ENCODE measurements around the gene SUGCT. TPM values are rescaled to one million over a fixed set of nuclear protein-coding genes. Genes with fewer than 3 reads are reported as not detected.
"Not testable (repeated sequence)": the region's sequence is repeated elsewhere in the genome, so short reads cannot be mapped to it uniquely, and the experiment has no call there.

The SUGCT gene
- total RNA-seq, 3 donors from 2014 or later (not counting 1 experiment from before 2014, with no cell fraction given), result 0.40 to 0.59 TPM; not detected in 1

- H3K4me1 Mint-ChIP-seq, result peaks cover 6 to 13% of the 10 kb centered on the region in 2 donors
- TF ChIP-seq, protein P1, sequence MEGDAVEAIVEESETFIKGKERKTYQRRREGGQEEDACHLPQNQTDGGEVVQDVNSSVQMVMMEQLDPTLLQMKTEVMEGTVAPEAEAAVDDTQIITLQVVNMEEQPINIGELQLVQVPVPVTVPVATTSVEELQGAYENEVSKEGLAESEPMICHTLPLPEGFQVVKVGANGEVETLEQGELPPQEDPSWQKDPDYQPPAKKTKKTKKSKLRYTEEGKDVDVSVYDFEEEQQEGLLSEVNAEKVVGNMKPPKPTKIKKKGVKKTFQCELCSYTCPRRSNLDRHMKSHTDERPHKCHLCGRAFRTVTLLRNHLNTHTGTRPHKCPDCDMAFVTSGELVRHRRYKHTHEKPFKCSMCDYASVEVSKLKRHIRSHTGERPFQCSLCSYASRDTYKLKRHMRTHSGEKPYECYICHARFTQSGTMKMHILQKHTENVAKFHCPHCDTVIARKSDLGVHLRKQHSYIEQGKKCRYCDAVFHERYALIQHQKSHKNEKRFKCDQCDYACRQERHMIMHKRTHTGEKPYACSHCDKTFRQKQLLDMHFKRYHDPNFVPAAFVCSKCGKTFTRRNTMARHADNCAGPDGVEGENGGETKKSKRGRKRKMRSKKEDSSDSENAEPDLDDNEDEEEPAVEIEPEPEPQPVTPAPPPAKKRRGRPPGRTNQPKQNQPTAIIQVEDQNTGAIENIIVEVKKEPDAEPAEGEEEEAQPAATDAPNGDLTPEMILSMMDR (IDR thresholded peaks at IDR 0.05), result no peak
- Histone ChIP-seq H3K9me3 (ENCODE audit: control insufficient read depth, insufficient read depth, low read length) (no peaks in the 10 kb centered on the region), H3K4me1 (ENCODE audit: control insufficient read depth, insufficient read depth, low read length) (peaks cover 6% of the 10 kb centered on the region), H3K27ac (ENCODE audit: low read length) (no peak overlapping the region), H3K4me3 (ENCODE audit: low read length) (no peak overlapping the region), H3K27me3 (ENCODE audit: control insufficient read depth, insufficient read depth, low read length) (peaks cover 5% of the 10 kb centered on the region), H3K36me3 (ENCODE audit: control insufficient read depth, insufficient read depth, low read length) (no peaks in the 10 kb centered on the region)
- ATAC-seq (no peak), DNase-seq (no peak)
- no peak overlapping the region for H3K27ac Mint-ChIP-seq
- peak overlapping the region; percentile 62 for H3K4me3 Mint-ChIP-seq
- H3K36me3 Mint-ChIP-seq, result no peaks in the 10 kb centered on the region
- no peaks in the 10 kb centered on the region for H3K9me3 Mint-ChIP-seq
- WGBS (ENCODE audit: insufficient coverage), result 88% methylated on average over 1 of the region's 2 CpGs
- peaks cover 19% of the 10 kb centered on the region in 2 donors for H3K27me3 Mint-ChIP-seq (ENCODE audit: low read depth in 2 of 2)
- intact Hi-C loops (cut with micrococcal nuclease), result no loop called here
These were observed 2.8 kb downstream of the SUGCT start for GRCh38 chr7:40137563-40137962.

DNA sequence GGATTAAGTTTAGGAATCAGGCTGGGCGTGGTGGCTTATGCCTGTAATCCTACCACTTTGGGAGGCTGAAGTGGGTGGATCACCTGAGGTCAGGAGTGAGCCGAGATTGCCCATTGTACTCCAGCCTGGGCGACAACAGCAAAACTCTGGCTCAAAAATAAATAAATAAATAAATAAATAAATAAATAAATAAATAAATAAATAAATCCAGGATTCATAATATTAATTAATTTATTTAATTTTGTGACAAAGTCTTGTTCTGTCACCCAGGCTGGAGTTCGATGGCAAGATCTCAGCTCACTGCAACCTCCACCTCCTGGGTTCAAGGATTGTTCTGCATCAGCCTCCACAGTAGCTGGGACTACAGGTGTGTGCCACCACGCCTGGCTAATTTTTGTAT, 4.2 kb downstream of the SUGCT start:
- no peak overlapping the region for H3K4me3 Mint-ChIP-seq
- Histone ChIP-seq H3K27me3 (ENCODE audit: control insufficient read depth, insufficient read depth, low read length) (peaks cover 5% of the 10 kb centered on the region), H3K4me1 (ENCODE audit: control insufficient read depth, insufficient read depth, low read length) (peaks cover 6% of the 10 kb centered on the region), H3K4me3 (ENCODE audit: low read length) (no peak overlapping the region), H3K27ac (ENCODE audit: low read length) (no peak overlapping the region), H3K9me3 (ENCODE audit: control insufficient read depth, insufficient read depth, low read length) (no peaks in the 10 kb centered on the region), H3K36me3 (ENCODE audit: control insufficient read depth, insufficient read depth, low read length) (no peaks in the 10 kb centered on the region)
- intact Hi-C loops (cut with micrococcal nuclease), result no loop called here
- ATAC-seq (no peak), DNase-seq (no peak)
- TF ChIP-seq, protein P1 (IDR thresholded peaks at IDR 0.05), result no peak
- H3K27ac Mint-ChIP-seq, result no peak overlapping the region
- no peaks in the 10 kb centered on the region for H3K9me3 Mint-ChIP-seq
- WGBS (ENCODE audit: insufficient coverage), result 78% methylated on average over 3 of the region's 5 CpGs
- H3K27me3 Mint-ChIP-seq (ENCODE audit: low read depth in 2 of 2), result peaks cover 23 to 28% of the 10 kb centered on the region in 2 donors
- H3K4me1 Mint-ChIP-seq, result no peaks in the 10 kb centered on the region
- H3K36me3 Mint-ChIP-seq, result no peaks in the 10 kb centered on the region

DNA sequence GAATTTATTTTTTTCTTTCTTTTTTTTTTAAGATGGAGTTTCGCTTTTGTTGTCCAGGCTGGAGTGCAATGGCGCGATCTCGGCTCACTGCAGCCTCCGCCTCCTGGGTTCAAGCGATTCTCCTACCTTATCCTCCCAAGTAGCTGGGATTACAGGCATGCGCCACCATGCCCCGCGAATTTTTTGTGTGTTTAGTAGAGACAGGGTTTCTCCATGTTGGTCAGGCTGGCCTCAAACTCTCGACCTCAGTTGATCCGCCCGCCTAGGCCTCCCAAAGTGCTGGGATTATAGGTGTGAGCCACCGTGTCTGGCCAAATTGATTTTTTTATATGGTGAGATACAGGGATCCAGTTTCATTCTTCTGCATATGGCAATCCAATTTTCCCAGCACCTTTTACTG, 5.1 kb downstream of the SUGCT start:
- H3K4me1 ChIP-seq (ENCODE audit: control insufficient read depth, insufficient read depth, low read length); H3K9me3 Mint-ChIP-seq; H3K27me3 ChIP-seq (ENCODE audit: control insufficient read depth, insufficient read depth, low read length); H3K4me1 Mint-ChIP-seq; H3K27ac Mint-ChIP-seq; H3K36me3 Mint-ChIP-seq; intact Hi-C loops (cut with micrococcal nuclease); H3K36me3 ChIP-seq (ENCODE audit: control insufficient read depth, insufficient read depth, low read length); ATAC-seq; H3K4me3 Mint-ChIP-seq; H3K9me3 ChIP-seq (ENCODE audit: control insufficient read depth, insufficient read depth, low read length); H3K27ac ChIP-seq (ENCODE audit: low read length); DNase-seq; H3K4me3 ChIP-seq (ENCODE audit: low read length): not testable (repeated sequence)
- H3K27me3 Mint-ChIP-seq (ENCODE audit: low read depth in 2 of 2), result peaks cover 27 to 34% of the 10 kb centered on the region in 2 donors
- WGBS (ENCODE audit: insufficient coverage), result 93% methylated on average over 7 of the region's 13 CpGs

GRCh38 chr7:40141916-40142315, 7.1 kb downstream of the SUGCT start:
- WGBS (ENCODE audit: insufficient coverage), result 79% methylated on average over 5 of the region's 5 CpGs
- H3K27me3 ChIP-seq (ENCODE audit: control insufficient read depth, insufficient read depth, low read length); intact Hi-C loops (cut with micrococcal nuclease); H3K9me3 ChIP-seq (ENCODE audit: control insufficient read depth, insufficient read depth, low read length); H3K27ac ChIP-seq (ENCODE audit: low read length); H3K4me3 Mint-ChIP-seq; H3K27ac Mint-ChIP-seq; DNase-seq; H3K4me1 Mint-ChIP-seq; H3K4me3 ChIP-seq (ENCODE audit: low read length); H3K36me3 Mint-ChIP-seq; H3K4me1 ChIP-seq (ENCODE audit: control insufficient read depth, insufficient read depth, low read length); H3K9me3 Mint-ChIP-seq; ATAC-seq; H3K36me3 ChIP-seq (ENCODE audit: control insufficient read depth, insufficient read depth, low read length): not testable (repeated sequence)
- H3K27me3 Mint-ChIP-seq (ENCODE audit: low read depth in 2 of 2), result peaks cover 26 to 41% of the 10 kb centered on the region in 2 donors

DNA sequence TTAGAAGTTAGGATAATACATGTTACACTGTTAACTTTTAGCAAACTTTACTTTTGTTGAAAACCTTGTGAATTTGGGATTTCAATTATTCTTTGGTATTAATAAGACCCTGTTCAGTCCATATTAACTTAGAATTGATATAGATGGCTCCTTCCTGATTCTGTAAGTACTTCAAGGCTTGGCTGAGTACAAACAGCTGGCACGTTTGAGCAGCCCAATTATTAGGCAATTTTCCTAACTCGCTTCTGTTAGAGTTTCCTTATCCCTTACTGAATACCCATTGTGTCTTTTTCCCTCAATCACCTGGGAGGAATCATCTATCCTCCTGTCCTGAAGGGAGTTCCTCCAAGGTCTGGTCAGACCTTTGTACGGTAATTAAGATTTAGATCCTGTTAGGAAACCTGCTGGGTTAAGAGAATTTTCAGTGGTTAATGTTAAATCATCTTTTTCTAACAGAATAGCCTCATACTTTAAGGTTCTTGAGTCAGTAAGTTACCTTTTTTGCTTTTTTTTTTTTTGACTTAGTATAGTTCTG, 10.9 kb downstream of the SUGCT start:
- H3K9me3 ChIP-seq (ENCODE audit: control insufficient read depth, insufficient read depth, low read length); ATAC-seq; H3K4me3 Mint-ChIP-seq; H3K9me3 Mint-ChIP-seq; H3K36me3 Mint-ChIP-seq; intact Hi-C loops (cut with micrococcal nuclease); H3K4me3 ChIP-seq (ENCODE audit: low read length); H3K36me3 ChIP-seq (ENCODE audit: control insufficient read depth, insufficient read depth, low read length); H3K4me1 Mint-ChIP-seq; H3K4me1 ChIP-seq (ENCODE audit: control insufficient read depth, insufficient read depth, low read length); H3K27me3 ChIP-seq (ENCODE audit: control insufficient read depth, insufficient read depth, low read length); H3K27ac ChIP-seq (ENCODE audit: low read length); DNase-seq; H3K27ac Mint-ChIP-seq: not testable (repeated sequence)
- WGBS (ENCODE audit: insufficient coverage), result 87% methylated on average over 2 of the region's 3 CpGs
- peaks cover 20 to 29% of the 10 kb centered on the region in 2 donors for H3K27me3 Mint-ChIP-seq (ENCODE audit: low read depth in 2 of 2)
